Thyroid gland (tissue), 4 donors: ENCODE measurements around the gene BCAS3.

Experiments used
- CTCF ChIP-seq, 6 experiments: fragments of 200-600 bp in 3 of 6; fragments of 450-650 bp in 3 of 6; sonication (generic) in 3 of 6; IDR thresholded peaks; one replicate each; pipeline ENCODE4 v1.5.1; 2016 to 2019; ENCODE audit warnings: antibody characterized with exemption in 6 of 6, mild to moderate bottlenecking in 2 of 6, inconsistent platforms in 1 of 6, moderate library complexity in 1 of 6
- POLR2A ChIP-seq, 2 donors: fragments of 450-650 bp; IDR thresholded peaks; one replicate each; pipeline ENCODE4 v1.6.1; 2017; ENCODE audit warnings: antibody characterized with exemption in 2 of 2, mild to moderate bottlenecking in 2 of 2, moderate library complexity in 1 of 2

- TF ChIP-seq CTCF (IDR thresholded peaks at IDR 0.05) (no peak), POLR2A (IDR thresholded peaks at IDR 0.05) (no peak)
These were observed 568.1 kb downstream of the BCAS3 start for GRCh38 chr17:61245706-61246135.
